Astrocyte (in vitro differentiated cells and primary cell): Measurements from ENCODE around the gene CARD8.

Source experiments
- EZH2 ChIP-seq: IDR thresholded peaks from 2 replicates; pipeline ENCODE4 v1.6.1; 2012; ENCODE audit warnings: mild to moderate bottlenecking, low read length, inconsistent platforms; ENCODE audit not compliant: insufficient read depth
- TF ChIP-seq, protein P1 (sequence below): IDR thresholded peaks from 2 replicates; pipeline ENCODE4 v1.5.1; 2011; ENCODE audit warnings: low read depth, mild to moderate bottlenecking, inconsistent platforms, low read length, moderate library complexity; ENCODE audit not compliant: insufficient read depth

DNA sequence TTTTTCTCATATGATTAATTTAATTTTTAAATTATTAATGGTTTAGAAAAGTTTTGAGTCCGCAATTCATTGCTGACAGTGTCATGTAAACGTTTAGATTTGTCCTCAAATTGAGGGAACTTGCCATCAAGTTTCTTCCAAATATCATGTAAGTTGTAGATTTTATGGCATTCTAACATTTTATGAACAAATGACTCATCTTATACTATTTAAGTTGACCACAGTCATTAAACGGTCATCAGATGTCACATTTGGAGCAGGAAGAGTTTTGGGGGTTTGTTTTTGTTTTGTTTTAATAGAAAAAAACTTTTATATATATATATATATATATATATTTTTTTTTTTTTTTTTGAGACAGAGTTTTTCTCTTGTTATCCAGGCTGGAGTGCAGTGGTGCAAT, 18.5 kb upstream of the CARD8 start:
- TF ChIP-seq, protein P1, sequence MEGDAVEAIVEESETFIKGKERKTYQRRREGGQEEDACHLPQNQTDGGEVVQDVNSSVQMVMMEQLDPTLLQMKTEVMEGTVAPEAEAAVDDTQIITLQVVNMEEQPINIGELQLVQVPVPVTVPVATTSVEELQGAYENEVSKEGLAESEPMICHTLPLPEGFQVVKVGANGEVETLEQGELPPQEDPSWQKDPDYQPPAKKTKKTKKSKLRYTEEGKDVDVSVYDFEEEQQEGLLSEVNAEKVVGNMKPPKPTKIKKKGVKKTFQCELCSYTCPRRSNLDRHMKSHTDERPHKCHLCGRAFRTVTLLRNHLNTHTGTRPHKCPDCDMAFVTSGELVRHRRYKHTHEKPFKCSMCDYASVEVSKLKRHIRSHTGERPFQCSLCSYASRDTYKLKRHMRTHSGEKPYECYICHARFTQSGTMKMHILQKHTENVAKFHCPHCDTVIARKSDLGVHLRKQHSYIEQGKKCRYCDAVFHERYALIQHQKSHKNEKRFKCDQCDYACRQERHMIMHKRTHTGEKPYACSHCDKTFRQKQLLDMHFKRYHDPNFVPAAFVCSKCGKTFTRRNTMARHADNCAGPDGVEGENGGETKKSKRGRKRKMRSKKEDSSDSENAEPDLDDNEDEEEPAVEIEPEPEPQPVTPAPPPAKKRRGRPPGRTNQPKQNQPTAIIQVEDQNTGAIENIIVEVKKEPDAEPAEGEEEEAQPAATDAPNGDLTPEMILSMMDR, result no peak
- TF ChIP-seq EZH2, result no peak
